ENCODE measurements around the gene ARHGAP10. TPM values are rescaled to one million over a fixed set of nuclear protein-coding genes. Genes with fewer than 3 reads are reported as not detected.

The ARHGAP10 gene
- total and polyA plus RNA-seq, 10 of the 15 experiments (the other 5 are each of a cell fraction or from before 2014, with no cell fraction given), result 1.3 to 25.8 (median 17.2) TPM

DNA sequence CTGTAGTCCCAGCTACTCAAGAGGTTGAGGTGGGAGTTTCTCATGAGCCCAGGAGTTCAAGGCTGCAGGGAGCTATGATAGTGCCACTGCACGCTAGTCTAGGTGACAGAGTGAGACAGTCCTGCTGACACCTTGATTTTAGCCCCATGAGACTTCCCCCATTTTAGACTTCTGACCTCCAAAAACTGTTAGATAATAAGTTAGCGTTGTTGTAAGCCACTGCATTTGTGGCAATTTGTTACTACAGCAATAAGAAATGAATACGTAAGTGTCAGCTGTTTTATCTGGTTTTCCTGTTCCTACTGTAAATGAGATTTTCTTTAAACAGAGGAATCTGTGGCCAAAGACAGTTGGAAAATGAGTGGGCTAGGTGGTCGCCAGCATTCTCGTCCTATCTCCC lies 83.9 kb downstream of the ARHGAP10 start:
- no TSS peak for BruUV-seq (replicated peaks)
- FAIRE-seq (no peak), DNase-seq (ENCODE audit: low read depth, low spot score) (no peak), ATAC-seq (no peak)
- SMC1A ChIA-PET (ENCODE audit: uncharacterized antibody, unreplicated experiment), result interaction anchor here (1.0 to 1.7 kb wide), 5 partner anchors 9 to 51 kb away, joined by 3 to 6 read pairs (median 4); no protein-coding TSS in a partner anchor
- POLR2A ChIA-PET, result no interaction called here
- RAD21 ChIA-PET (ENCODE audit: unreplicated experiment), result no interaction called here
- H3K4me3 ChIP-seq, result no peak overlapping the region
- no peak overlapping the region for H3K27ac ChIP-seq (ENCODE audit: control insufficient read depth, insufficient read depth)
- H3K4me1 ChIP-seq (ENCODE audit: control insufficient read depth, insufficient read depth, low read length), result no peaks in the 10 kb centered on the region
- no peaks in the 10 kb centered on the region for H3K36me3 ChIP-seq (ENCODE audit: control insufficient read depth in 2 of 2, insufficient read depth in 2 of 2, low read length in 1 of 2)
- peaks cover 37% of the 10 kb centered on the region for H3K79me2 ChIP-seq (ENCODE audit: control insufficient read depth, insufficient read depth, low read length)
- no peaks in the 10 kb centered on the region for H3K27me3 ChIP-seq (replicated peaks in 1 of 2; ENCODE audit: control insufficient read depth in 2 of 2, insufficient read depth in 2 of 2, low read length in 1 of 2)
- H3K9me3 ChIP-seq (replicated peaks; ENCODE audit: control insufficient read depth, insufficient read depth, low read length), result no peaks in the 10 kb centered on the region
- WGBS (ENCODE audit: insufficient coverage, insufficient replicate concordance, low lambda C conversion rate, missing lambda C conversion rate), result 94% methylated on average over 5 of the region's 5 CpGs
- intact Hi-C loops (cut with micrococcal nuclease; ENCODE audit: unreplicated experiment) (no loop called here), in situ Hi-C loops (cut with MboI) (no loop called here)
- CTCF ChIA-PET, result interaction anchor here (1.2 kb wide), 1 partner anchor 31 kb away, joined by 3 read pairs; no protein-coding TSS in a partner anchor
- TF ChIP-seq, protein P1, sequence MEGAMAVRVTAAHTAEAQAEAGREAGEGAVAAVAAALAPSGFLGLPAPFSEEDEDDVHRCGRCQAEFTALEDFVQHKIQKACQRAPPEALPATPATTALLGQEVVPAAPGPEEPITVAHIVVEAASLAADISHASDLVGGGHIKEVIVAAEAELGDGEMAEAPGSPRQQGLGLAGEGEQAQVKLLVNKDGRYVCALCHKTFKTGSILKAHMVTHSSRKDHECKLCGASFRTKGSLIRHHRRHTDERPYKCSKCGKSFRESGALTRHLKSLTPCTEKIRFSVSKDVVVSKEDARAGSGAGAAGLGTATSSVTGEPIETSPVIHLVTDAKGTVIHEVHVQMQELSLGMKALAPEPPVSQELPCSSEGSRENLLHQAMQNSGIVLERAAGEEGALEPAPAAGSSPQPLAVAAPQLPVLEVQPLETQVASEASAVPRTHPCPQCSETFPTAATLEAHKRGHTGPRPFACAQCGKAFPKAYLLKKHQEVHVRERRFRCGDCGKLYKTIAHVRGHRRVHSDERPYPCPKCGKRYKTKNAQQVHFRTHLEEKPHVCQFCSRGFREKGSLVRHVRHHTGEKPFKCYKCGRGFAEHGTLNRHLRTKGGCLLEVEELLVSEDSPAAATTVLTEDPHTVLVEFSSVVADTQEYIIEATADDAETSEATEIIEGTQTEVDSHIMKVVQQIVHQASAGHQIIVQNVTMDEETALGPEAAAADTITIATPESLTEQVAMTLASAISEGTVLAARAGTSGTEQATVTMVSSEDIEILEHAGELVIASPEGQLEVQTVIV (IDR thresholded peaks at IDR 0.05; ENCODE audit: borderline replicate concordance, partially characterized antibody), result no peak
- TF ChIP-seq, protein P2, sequence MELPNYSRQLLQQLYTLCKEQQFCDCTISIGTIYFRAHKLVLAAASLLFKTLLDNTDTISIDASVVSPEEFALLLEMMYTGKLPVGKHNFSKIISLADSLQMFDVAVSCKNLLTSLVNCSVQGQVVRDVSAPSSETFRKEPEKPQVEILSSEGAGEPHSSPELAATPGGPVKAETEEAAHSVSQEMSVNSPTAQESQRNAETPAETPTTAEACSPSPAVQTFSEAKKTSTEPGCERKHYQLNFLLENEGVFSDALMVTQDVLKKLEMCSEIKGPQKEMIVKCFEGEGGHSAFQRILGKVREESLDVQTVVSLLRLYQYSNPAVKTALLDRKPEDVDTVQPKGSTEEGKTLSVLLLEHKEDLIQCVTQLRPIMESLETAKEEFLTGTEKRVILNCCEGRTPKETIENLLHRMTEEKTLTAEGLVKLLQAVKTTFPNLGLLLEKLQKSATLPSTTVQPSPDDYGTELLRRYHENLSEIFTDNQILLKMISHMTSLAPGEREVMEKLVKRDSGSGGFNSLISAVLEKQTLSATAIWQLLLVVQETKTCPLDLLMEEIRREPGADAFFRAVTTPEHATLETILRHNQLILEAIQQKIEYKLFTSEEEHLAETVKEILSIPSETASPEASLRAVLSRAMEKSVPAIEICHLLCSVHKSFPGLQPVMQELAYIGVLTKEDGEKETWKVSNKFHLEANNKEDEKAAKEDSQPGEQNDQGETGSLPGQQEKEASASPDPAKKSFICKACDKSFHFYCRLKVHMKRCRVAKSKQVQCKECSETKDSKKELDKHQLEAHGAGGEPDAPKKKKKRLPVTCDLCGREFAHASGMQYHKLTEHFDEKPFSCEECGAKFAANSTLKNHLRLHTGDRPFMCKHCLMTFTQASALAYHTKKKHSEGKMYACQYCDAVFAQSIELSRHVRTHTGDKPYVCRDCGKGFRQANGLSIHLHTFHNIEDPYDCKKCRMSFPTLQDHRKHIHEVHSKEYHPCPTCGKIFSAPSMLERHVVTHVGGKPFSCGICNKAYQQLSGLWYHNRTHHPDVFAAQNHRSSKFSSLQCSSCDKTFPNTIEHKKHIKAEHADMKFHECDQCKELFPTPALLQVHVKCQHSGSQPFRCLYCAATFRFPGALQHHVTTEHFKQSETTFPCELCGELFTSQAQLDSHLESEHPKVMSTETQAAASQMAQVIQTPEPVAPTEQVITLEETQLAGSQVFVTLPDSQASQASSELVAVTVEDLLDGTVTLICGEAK (IDR thresholded peaks at IDR 0.05; ENCODE audit: borderline replicate concordance), result no peak
- peak; percentile 11; the same call in 1 of the 2 replicates for TF ChIP-seq RUNX3 (IDR thresholded peaks at IDR 0.05; ENCODE audit: low read length)
- TF ChIP-seq, protein P3, sequence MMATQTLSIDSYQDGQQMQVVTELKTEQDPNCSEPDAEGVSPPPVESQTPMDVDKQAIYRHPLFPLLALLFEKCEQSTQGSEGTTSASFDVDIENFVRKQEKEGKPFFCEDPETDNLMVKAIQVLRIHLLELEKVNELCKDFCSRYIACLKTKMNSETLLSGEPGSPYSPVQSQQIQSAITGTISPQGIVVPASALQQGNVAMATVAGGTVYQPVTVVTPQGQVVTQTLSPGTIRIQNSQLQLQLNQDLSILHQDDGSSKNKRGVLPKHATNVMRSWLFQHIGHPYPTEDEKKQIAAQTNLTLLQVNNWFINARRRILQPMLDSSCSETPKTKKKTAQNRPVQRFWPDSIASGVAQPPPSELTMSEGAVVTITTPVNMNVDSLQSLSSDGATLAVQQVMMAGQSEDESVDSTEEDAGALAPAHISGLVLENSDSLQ (IDR thresholded peaks at IDR 0.05), result no peak
- TF ChIP-seq, protein P4, sequence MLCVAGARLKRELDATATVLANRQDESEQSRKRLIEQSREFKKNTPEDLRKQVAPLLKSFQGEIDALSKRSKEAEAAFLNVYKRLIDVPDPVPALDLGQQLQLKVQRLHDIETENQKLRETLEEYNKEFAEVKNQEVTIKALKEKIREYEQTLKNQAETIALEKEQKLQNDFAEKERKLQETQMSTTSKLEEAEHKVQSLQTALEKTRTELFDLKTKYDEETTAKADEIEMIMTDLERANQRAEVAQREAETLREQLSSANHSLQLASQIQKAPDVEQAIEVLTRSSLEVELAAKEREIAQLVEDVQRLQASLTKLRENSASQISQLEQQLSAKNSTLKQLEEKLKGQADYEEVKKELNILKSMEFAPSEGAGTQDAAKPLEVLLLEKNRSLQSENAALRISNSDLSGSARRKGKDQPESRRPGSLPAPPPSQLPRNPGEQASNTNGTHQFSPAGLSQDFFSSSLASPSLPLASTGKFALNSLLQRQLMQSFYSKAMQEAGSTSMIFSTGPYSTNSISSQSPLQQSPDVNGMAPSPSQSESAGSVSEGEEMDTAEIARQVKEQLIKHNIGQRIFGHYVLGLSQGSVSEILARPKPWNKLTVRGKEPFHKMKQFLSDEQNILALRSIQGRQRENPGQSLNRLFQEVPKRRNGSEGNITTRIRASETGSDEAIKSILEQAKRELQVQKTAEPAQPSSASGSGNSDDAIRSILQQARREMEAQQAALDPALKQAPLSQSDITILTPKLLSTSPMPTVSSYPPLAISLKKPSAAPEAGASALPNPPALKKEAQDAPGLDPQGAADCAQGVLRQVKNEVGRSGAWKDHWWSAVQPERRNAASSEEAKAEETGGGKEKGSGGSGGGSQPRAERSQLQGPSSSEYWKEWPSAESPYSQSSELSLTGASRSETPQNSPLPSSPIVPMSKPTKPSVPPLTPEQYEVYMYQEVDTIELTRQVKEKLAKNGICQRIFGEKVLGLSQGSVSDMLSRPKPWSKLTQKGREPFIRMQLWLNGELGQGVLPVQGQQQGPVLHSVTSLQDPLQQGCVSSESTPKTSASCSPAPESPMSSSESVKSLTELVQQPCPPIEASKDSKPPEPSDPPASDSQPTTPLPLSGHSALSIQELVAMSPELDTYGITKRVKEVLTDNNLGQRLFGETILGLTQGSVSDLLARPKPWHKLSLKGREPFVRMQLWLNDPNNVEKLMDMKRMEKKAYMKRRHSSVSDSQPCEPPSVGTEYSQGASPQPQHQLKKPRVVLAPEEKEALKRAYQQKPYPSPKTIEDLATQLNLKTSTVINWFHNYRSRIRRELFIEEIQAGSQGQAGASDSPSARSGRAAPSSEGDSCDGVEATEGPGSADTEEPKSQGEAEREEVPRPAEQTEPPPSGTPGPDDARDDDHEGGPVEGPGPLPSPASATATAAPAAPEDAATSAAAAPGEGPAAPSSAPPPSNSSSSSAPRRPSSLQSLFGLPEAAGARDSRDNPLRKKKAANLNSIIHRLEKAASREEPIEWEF (IDR thresholded peaks at IDR 0.05; ENCODE audit: insufficient replicate concordance, low read depth, low read length), result no peak
- H2AFZ ChIP-seq (ENCODE audit: control insufficient read depth, low read depth, low read length), result no peak overlapping the region
- H3K9ac ChIP-seq (ENCODE audit: control insufficient read depth, insufficient read depth, low read length), result no peak overlapping the region
- H3K4me2 ChIP-seq (ENCODE audit: control insufficient read depth, insufficient read depth), result no peak overlapping the region
- H4K20me1 ChIP-seq (ENCODE audit: control insufficient read depth, insufficient read depth), result no peaks in the 10 kb centered on the region; the same call in 1 of the 2 replicates

Data from GM12878 (cell line).